ENCODE measurements around the gene ICOSLG.

ICOSLG gene

DNA sequence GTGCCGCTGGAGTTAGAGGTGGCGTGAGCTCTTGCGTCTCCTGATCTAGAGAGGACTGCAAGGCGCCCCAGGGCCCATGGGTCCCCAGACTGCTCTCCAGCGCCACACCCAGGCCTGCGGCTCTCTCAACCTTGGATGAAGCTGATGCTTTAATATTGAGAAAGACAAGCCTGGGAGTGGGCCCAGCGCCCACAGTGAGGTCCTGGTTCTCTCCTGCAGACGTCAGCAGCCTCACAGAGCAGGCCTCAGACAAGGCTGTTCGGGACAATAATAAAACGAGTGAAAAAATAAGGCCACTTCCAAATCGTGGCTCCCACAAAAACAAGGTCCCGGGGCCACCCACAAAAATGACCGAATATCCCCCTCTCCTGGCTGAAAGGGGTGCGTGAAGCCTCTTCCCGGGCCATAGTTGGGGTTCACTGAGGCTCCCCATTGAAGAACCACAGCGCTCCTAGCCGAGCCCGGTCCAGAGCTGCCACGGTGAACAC lies 27.0 kb upstream of the ICOSLG start:
- no peaks in the 10 kb centered on the region for H4K20me1 ChIP-seq (ENCODE audit: insufficient read depth, low read length)
- DNase-seq = peak; percentile 88
- no peaks in the 10 kb centered on the region for H3K9me3 ChIP-seq (replicated peaks; ENCODE audit: insufficient read depth, low read length)
- H3K4me3 ChIP-seq (ENCODE audit: low read length) = no peak overlapping the region
- no peak for TF ChIP-seq EZH2phosphoT487 (IDR thresholded peaks at IDR 0.05; ENCODE audit: low read length)
- TF ChIP-seq EZH2 (optimal IDR thresholded peaks at IDR 0.05; ENCODE audit: low read depth, low read length) = no peak
- TF ChIP-seq, protein P1, sequence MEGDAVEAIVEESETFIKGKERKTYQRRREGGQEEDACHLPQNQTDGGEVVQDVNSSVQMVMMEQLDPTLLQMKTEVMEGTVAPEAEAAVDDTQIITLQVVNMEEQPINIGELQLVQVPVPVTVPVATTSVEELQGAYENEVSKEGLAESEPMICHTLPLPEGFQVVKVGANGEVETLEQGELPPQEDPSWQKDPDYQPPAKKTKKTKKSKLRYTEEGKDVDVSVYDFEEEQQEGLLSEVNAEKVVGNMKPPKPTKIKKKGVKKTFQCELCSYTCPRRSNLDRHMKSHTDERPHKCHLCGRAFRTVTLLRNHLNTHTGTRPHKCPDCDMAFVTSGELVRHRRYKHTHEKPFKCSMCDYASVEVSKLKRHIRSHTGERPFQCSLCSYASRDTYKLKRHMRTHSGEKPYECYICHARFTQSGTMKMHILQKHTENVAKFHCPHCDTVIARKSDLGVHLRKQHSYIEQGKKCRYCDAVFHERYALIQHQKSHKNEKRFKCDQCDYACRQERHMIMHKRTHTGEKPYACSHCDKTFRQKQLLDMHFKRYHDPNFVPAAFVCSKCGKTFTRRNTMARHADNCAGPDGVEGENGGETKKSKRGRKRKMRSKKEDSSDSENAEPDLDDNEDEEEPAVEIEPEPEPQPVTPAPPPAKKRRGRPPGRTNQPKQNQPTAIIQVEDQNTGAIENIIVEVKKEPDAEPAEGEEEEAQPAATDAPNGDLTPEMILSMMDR (IDR thresholded peaks at IDR 0.05; ENCODE audit: low read length) = peak; percentile 87
- H3K79me2 ChIP-seq (ENCODE audit: low read length) = no peaks in the 10 kb centered on the region
- H3K4me2 ChIP-seq (ENCODE audit: low read depth, low read length) = peak overlapping the region; percentile 31; the same call in 1 of the 2 replicates
- no peaks in the 10 kb centered on the region for H3K4me1 ChIP-seq (ENCODE audit: low read length)
- H3K9me2 ChIP-seq (replicated peaks; ENCODE audit: insufficient read depth, low read length) = no peaks in the 10 kb centered on the region
- no peaks in the 10 kb centered on the region for H3K36me3 ChIP-seq (replicated peaks; ENCODE audit: insufficient read depth, low read length)
- no peaks in the 10 kb centered on the region for H3F3A ChIP-seq (ENCODE audit: insufficient read depth, low read length)
- H3K27ac ChIP-seq (ENCODE audit: low read length) = no peak overlapping the region
- H3K9ac ChIP-seq (ENCODE audit: low read length) = no peak overlapping the region
- peaks cover 19% of the 10 kb centered on the region for H3K27me3 ChIP-seq (replicated peaks; ENCODE audit: insufficient read depth, low read length)
- H2AFZ ChIP-seq (ENCODE audit: low read length) = peak overlapping the region; percentile 11

DNA sequence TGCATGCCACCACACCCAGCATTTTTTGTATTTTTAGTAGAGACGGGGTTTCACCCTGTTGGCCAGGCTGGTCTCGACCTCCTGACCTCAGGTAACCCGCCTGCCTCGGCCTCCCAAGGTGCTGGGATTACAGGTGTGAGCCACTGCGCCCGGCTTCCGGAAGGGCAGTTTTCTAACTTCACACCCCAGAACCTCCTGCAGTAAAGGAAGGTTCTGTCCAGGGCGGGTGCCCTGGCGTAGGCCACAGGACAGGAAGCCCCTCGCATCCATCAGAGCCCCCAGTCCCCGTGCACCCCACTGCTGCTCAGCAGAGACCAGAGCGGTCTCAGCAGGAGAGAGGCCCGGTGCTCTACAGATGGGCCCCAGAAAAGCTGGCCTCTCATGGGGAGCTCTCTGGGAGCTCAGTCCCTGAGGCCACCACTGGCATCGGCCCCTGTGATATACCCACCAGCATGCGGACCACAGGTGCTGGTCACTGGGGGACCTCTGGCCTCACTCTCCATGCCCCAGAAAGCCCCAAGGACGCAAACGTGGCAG lies 25.1 kb upstream of the ICOSLG start:
- no peaks in the 10 kb centered on the region for H3K36me3 ChIP-seq (replicated peaks; ENCODE audit: insufficient read depth, low read length)
- no peaks in the 10 kb centered on the region for H3K9me3 ChIP-seq (replicated peaks; ENCODE audit: insufficient read depth, low read length)
- no peak overlapping the region for H2AFZ ChIP-seq (ENCODE audit: low read length)
- H3K27ac ChIP-seq (ENCODE audit: low read length) = no peak overlapping the region
- no peaks in the 10 kb centered on the region for H4K20me1 ChIP-seq (ENCODE audit: insufficient read depth, low read length)
- H3K4me1 ChIP-seq (ENCODE audit: low read length) = no peaks in the 10 kb centered on the region
- no peak overlapping the region for H3K4me3 ChIP-seq (ENCODE audit: low read length)
- H3K79me2 ChIP-seq (ENCODE audit: low read length) = no peaks in the 10 kb centered on the region
- no peak for DNase-seq
- TF ChIP-seq EZH2phosphoT487 (IDR thresholded peaks at IDR 0.05; ENCODE audit: low read length) (no peak), EZH2 (optimal IDR thresholded peaks at IDR 0.05; ENCODE audit: low read depth, low read length) (no peak)
- TF ChIP-seq, protein P1 (IDR thresholded peaks at IDR 0.05; ENCODE audit: low read length) = no peak
- no peak overlapping the region for H3K4me2 ChIP-seq (ENCODE audit: low read depth, low read length)
- H3K9ac ChIP-seq (ENCODE audit: low read length) = no peak overlapping the region
- no peaks in the 10 kb centered on the region for H3F3A ChIP-seq (ENCODE audit: insufficient read depth, low read length)
- H3K27me3 ChIP-seq (replicated peaks; ENCODE audit: insufficient read depth, low read length) = peaks cover 14% of the 10 kb centered on the region
- H3K9me2 ChIP-seq (replicated peaks; ENCODE audit: insufficient read depth, low read length) = no peaks in the 10 kb centered on the region

DNA sequence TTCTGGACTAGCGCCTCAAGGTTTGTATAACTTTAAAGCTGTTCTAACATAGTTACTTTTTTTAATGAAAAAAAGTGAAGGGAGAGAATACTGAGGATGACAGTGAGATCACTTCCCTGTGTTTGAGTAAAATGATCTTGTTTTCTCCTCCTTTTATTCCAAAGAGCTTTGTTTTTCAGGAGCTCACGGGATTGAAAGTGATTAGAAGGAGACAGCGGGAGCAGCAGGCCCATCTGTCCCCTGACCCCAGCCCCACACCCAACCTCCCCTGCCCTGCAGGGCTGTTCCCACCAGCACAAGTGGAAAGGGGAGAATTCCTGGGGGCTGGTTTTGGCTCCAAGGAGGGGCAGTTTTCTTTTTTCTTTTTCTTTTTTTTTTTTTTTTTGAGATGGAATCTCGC lies 23.0 kb upstream of the ICOSLG start:
- H3K4me1 ChIP-seq (ENCODE audit: low read length) = no peaks in the 10 kb centered on the region
- H3K9me3 ChIP-seq (replicated peaks; ENCODE audit: insufficient read depth, low read length) = no peaks in the 10 kb centered on the region
- no peak overlapping the region for H3K4me2 ChIP-seq (ENCODE audit: low read depth, low read length)
- no peaks in the 10 kb centered on the region for H3K9me2 ChIP-seq (replicated peaks; ENCODE audit: insufficient read depth, low read length)
- no peaks in the 10 kb centered on the region for H3K79me2 ChIP-seq (ENCODE audit: low read length)
- H3K27me3 ChIP-seq (replicated peaks; ENCODE audit: insufficient read depth, low read length) = peaks cover 34% of the 10 kb centered on the region
- TF ChIP-seq EZH2phosphoT487 (IDR thresholded peaks at IDR 0.05; ENCODE audit: low read length) = no peak
- no peak for TF ChIP-seq EZH2 (optimal IDR thresholded peaks at IDR 0.05; ENCODE audit: low read depth, low read length)
- TF ChIP-seq, protein P1 (IDR thresholded peaks at IDR 0.05; ENCODE audit: low read length) = no peak
- H2AFZ ChIP-seq (ENCODE audit: low read length) = no peak overlapping the region
- H3F3A ChIP-seq (ENCODE audit: insufficient read depth, low read length) = no peaks in the 10 kb centered on the region
- no peak overlapping the region for H3K27ac ChIP-seq (ENCODE audit: low read length)
- no peak overlapping the region for H3K4me3 ChIP-seq (ENCODE audit: low read length)
- no peak overlapping the region for H3K9ac ChIP-seq (ENCODE audit: low read length)
- no peaks in the 10 kb centered on the region for H4K20me1 ChIP-seq (ENCODE audit: insufficient read depth, low read length)
- H3K36me3 ChIP-seq (replicated peaks; ENCODE audit: insufficient read depth, low read length) = no peaks in the 10 kb centered on the region
- no peak for DNase-seq

All from MM.1S (cell line).